ENCODE data around the gene MT2A. TPM values are rescaled to one million over a fixed set of nuclear protein-coding genes. Genes with fewer than 3 reads are reported as not detected.

MT2A gene
- total and polyA plus RNA-seq, 2 of the 13 experiments (the other 11 are each of a cell fraction or from before 2014, with no cell fraction given): 135 to 371 TPM

DNA sequence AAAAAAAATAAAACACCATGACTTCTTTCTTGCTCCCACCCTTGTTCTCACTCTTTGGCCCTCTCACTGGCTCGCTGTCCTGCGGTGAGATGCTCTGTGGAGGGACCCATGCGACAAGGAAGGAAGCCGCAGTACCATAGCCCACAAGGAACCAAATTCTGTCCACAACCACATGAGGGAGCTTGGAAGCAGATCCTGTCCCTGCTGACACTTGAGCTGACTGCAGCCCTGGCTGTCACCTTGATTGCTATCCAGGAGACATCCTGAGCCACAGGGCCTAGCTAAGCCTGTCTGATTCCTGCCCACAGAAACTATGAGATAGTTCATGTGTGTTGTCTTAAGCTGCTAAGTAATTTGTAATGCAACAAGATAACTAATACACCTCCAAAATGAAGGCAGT lies 4.8 kb upstream of the MT2A start (continued):
- TF ChIP-seq ARNTL (CRISPR knock-in tag; IDR thresholded peaks at IDR 0.05) (no peak), ZNF746 (CRISPR knock-in tag; IDR thresholded peaks at IDR 0.05) (no peak), TBL1XR1 (IDR thresholded peaks at IDR 0.05; ENCODE audit: borderline replicate concordance, low read length, partially characterized antibody) (no peak), RFX5 (IDR thresholded peaks at IDR 0.05; ENCODE audit: low read depth, low read length) (no peak), MTF2 (CRISPR knock-in tag; IDR thresholded peaks at IDR 0.05; ENCODE audit: borderline replicate concordance) (no peak), TEAD2 (CRISPR knock-in tag; IDR thresholded peaks at IDR 0.05) (no peak), ZMAT3 (CRISPR knock-in tag; conservative IDR thresholded peaks at IDR 0.05) (no peak), ZNF724P (CRISPR knock-in tag; IDR thresholded peaks at IDR 0.05; ENCODE audit: borderline replicate concordance) (no peak), SOX5 (CRISPR knock-in tag; IDR thresholded peaks at IDR 0.05; ENCODE audit: borderline replicate concordance) (peak; percentile 42; the same call in 1 of the 2 replicates), NKX3-1 (CRISPR knock-in tag; IDR thresholded peaks at IDR 0.05) (no peak), EHMT2 (IDR thresholded peaks at IDR 0.05; ENCODE audit: borderline replicate concordance, low read depth, low read length) (no peak), EEA1 (CRISPR knock-in tag; IDR thresholded peaks at IDR 0.05; ENCODE audit: borderline replicate concordance) (no peak), ZFAT (CRISPR knock-in tag; conservative IDR thresholded peaks at IDR 0.05) (no peak), ZNF616 (CRISPR knock-in tag; IDR thresholded peaks at IDR 0.05; ENCODE audit: low read depth) (no peak), SMAD9 (CRISPR knock-in tag; IDR thresholded peaks at IDR 0.05) (no peak)
- TF ChIP-seq, protein P1, sequence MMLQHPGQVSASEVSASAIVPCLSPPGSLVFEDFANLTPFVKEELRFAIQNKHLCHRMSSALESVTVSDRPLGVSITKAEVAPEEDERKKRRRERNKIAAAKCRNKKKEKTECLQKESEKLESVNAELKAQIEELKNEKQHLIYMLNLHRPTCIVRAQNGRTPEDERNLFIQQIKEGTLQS (CRISPR knock-in tag; IDR thresholded peaks at IDR 0.05): no peak
- TF ChIP-seq, protein P2, sequence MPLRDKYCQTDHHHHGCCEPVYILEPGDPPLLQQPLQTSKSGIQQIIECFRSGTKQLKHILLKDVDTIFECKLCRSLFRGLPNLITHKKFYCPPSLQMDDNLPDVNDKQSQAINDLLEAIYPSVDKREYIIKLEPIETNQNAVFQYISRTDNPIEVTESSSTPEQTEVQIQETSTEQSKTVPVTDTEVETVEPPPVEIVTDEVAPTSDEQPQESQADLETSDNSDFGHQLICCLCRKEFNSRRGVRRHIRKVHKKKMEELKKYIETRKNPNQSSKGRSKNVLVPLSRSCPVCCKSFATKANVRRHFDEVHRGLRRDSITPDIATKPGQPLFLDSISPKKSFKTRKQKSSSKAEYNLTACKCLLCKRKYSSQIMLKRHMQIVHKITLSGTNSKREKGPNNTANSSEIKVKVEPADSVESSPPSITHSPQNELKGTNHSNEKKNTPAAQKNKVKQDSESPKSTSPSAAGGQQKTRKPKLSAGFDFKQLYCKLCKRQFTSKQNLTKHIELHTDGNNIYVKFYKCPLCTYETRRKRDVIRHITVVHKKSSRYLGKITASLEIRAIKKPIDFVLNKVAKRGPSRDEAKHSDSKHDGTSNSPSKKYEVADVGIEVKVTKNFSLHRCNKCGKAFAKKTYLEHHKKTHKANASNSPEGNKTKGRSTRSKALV (CRISPR knock-in tag; IDR thresholded peaks at IDR 0.05): no peak
- TF ChIP-seq, protein P3, sequence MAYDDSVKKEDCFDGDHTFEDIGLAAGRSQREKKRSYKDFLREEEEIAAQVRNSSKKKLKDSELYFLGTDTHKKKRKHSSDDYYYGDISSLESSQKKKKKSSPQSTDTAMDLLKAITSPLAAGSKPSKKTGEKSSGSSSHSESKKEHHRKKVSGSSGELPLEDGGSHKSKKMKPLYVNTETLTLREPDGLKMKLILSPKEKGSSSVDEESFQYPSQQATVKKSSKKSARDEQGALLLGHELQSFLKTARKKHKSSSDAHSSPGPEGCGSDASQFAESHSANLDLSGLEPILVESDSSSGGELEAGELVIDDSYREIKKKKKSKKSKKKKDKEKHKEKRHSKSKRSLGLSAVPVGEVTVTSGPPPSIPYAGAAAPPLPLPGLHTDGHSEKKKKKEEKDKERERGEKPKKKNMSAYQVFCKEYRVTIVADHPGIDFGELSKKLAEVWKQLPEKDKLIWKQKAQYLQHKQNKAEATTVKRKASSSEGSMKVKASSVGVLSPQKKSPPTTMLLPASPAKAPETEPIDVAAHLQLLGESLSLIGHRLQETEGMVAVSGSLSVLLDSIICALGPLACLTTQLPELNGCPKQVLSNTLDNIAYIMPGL (CRISPR knock-in tag; IDR thresholded peaks at IDR 0.05; ENCODE audit: borderline replicate concordance in 1 of 2, low read depth in 1 of 2): peak in 1 of 2 experiments; percentile 85; a peak in 2 of 4 replicates
- TF ChIP-seq, protein P4, sequence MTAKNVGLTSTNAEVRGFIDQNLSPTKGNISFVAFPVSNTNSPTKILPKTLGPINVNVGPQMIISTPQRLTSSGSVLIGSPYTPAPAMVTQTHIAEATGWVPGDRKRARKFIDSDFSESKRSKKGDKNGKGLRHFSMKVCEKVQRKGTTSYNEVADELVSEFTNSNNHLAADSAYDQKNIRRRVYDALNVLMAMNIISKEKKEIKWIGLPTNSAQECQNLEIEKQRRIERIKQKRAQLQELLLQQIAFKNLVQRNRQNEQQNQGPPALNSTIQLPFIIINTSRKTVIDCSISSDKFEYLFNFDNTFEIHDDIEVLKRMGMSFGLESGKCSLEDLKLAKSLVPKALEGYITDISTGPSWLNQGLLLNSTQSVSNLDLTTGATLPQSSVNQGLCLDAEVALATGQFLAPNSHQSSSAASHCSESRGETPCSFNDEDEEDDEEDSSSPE (CRISPR knock-in tag; IDR thresholded peaks at IDR 0.05): no peak
- TF ChIP-seq, protein P5, sequence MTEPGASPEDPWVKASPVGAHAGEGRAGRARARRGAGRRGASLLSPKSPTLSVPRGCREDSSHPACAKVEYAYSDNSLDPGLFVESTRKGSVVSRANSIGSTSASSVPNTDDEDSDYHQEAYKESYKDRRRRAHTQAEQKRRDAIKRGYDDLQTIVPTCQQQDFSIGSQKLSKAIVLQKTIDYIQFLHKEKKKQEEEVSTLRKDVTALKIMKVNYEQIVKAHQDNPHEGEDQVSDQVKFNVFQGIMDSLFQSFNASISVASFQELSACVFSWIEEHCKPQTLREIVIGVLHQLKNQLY (CRISPR knock-in tag; IDR thresholded peaks at IDR 0.05): no peak
- TF ChIP-seq, protein P6, sequence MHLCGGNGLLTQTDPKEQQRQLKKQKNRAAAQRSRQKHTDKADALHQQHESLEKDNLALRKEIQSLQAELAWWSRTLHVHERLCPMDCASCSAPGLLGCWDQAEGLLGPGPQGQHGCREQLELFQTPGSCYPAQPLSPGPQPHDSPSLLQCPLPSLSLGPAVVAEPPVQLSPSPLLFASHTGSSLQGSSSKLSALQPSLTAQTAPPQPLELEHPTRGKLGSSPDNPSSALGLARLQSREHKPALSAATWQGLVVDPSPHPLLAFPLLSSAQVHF (CRISPR knock-in tag; IDR thresholded peaks at IDR 0.05): no peak
- TF ChIP-seq, protein P7, sequence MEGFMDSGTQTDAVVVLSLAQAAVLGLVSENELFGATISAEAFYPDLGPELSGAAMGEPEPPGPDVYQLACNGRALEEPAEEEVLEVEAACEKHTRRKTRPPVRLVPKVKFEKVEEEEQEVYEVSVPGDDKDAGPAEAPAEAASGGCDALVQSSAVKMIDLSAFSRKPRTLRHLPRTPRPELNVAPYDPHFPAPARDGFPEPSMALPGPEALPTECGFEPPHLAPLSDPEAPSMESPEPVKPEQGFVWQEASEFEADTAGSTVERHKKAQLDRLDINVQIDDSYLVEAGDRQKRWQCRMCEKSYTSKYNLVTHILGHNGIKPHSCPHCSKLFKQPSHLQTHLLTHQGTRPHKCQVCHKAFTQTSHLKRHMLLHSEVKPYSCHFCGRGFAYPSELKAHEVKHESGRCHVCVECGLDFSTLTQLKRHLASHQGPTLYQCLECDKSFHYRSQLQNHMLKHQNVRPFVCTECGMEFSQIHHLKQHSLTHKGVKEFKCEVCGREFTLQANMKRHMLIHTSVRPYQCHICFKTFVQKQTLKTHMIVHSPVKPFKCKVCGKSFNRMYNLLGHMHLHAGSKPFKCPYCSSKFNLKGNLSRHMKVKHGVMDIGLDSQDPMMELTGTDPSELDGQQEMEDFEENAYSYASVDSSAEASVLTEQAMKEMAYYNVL (CRISPR knock-in tag; IDR thresholded peaks at IDR 0.05; ENCODE audit: borderline replicate concordance): peak; percentile 54; the same call in 1 of the 2 replicates
